ENCODE data around the gene OSCAR.

DNA sequence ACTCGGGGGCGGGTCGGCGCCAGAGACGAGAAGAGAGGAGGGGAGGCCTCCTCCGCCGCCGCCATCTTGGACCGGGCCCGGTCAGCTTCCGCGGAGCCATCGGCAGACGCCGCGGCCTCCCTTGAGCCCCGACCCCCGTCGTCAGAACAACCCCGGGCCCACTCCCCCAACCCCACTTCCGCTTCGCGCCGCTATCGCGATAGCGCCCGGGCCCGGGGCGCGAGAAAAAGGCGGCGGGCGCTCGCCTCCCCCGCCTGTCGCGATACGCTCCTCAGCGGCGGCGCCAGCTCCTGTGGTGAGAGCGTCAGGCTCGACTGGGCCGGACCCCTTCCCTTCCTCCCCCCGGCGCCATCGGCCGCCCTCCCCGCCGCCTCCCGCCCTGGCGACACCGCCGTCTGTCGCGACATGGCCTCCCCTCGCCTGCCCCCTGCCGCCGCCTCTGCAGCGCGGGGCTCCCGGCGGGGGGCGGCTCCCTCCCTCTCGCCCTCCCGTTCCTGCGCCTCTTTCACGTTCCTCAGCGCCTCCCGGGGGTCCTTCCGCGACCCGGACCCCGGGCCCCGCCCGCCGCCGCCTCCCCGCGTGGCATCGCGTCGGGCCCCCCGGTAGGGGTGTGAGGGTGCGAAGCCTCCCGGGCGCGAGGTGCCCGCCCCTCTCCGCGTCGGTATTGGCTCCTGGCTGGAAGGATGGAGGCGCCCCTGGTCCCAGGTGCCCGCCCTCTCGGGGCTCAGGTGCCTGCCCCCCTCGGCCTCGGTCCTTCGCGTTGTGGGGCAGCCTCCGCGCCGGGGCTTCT is 37.3 kb upstream of the OSCAR start, which contains the start of gene CNOT3:
- TF ChIP-seq TAF1 (IDR thresholded peaks at IDR 0.05; ENCODE audit: borderline replicate concordance, low read depth, low read length): peak; percentile 60; the same call in 1 of the 2 replicates
- TF ChIP-seq POLR2AphosphoS5 (IDR thresholded peaks at IDR 0.05; ENCODE audit: low read depth, low read length): peak; percentile 77

Measured in GM12892 (cell line).